Stimulated activated naive CD8-positive, alpha-beta T cell treated with anti-CD3 and anti-CD28 coated beads, Interleukin-15, Interleukin-2, amounts not matched to agents 100 U/mL and 50 U/mL, for 24 hours (primary cell): Measurements from ENCODE around the gene CEP135.

Experiments
- ATAC-seq: fragments of 150-1000 bp; cut with Tn5 transposase; one replicate; pipeline ENCODE4 v1.10.0; 2021
- DNase-seq: peaks from one replicate; pipeline ENCODE4 v3.0.0; 2021

Gene CEP135

GRCh38 chr4:56007154-56007553, 58.4 kb downstream of the CEP135 start:
- ATAC-seq (no peak), DNase-seq (no peak)

GRCh38 chr4:56008206-56008605, 59.5 kb downstream of the CEP135 start:
- ATAC-seq (no peak), DNase-seq (no peak)

- ATAC-seq (no peak), DNase-seq (no peak)
Observed at GRCh38 chr4:56026596-56026995, 77.9 kb downstream of the CEP135 start.

GRCh38 chr4:56028165-56028564, 79.4 kb downstream of the CEP135 start:
- DNase-seq (no peak), ATAC-seq (no peak)

- DNase-seq (no peak), ATAC-seq (no peak)
Observed at GRCh38 chr4:56038487-56039162, 89.9 kb downstream of the CEP135 start.

- DNase-seq, result no peak
- ATAC-seq, result no peak
Observed at GRCh38 chr4:56040842-56041241, 92.1 kb downstream of the CEP135 start.

- ATAC-seq (no peak), DNase-seq (no peak)
Observed at GRCh38 chr4:56042225-56042624, 93.5 kb downstream of the CEP135 start.

GRCh38 chr4:56048383-56048701, 99.6 kb downstream of the CEP135 start:
- ATAC-seq, result no peak
- no peak for DNase-seq

GRCh38 chr4:56048702-56049431, 100.1 kb downstream of the CEP135 start:
- peak; percentile 71 for DNase-seq
- ATAC-seq, result peak; percentile 94

GRCh38 chr4:56050625-56051024, 101.9 kb downstream of the CEP135 start:
- no peak for DNase-seq
- ATAC-seq, result no peak

- DNase-seq, result no peak
- no peak for ATAC-seq
Observed at GRCh38 chr4:56051029-56051709, 102.4 kb downstream of the CEP135 start.

- DNase-seq, result no peak
Observed at GRCh38 chr4:56051710-56052075, 102.9 kb downstream of the CEP135 start.

GRCh38 chr4:56052481-56052880, 103.7 kb downstream of the CEP135 start:
- DNase-seq (no peak), ATAC-seq (no peak)

More at GRCh38 chr4:56051710-56052075, 102.9 kb downstream of the CEP135 start:
- no peak for ATAC-seq

GRCh38 chr4:56052966-56053365, 104.2 kb downstream of the CEP135 start:
- DNase-seq, result no peak
- no peak for ATAC-seq

GRCh38 chr4:56055027-56055977, 106.6 kb downstream of the CEP135 start:
- ATAC-seq (no peak), DNase-seq (no peak)

- DNase-seq, result no peak
- no peak for ATAC-seq
Observed at GRCh38 chr4:56055991-56056390, 107.2 kb downstream of the CEP135 start.

- no peak for DNase-seq
- no peak for ATAC-seq
Observed at GRCh38 chr4:56058555-56058954, 109.8 kb downstream of the CEP135 start.

GRCh38 chr4:56060036-56060435, 111.3 kb downstream of the CEP135 start:
- ATAC-seq (no peak), DNase-seq (no peak)

- no peak for ATAC-seq
Observed at GRCh38 chr4:56062106-56062505, 113.4 kb downstream of the CEP135 start.

GRCh38 chr4:56062526-56063145, 113.9 kb downstream of the CEP135 start:
- DNase-seq (no peak), ATAC-seq (no peak)

More at GRCh38 chr4:56062106-56062505, 113.4 kb downstream of the CEP135 start:
- no peak for DNase-seq

- ATAC-seq (no peak), DNase-seq (no peak)
Observed at GRCh38 chr4:56066493-56066892, 117.7 kb downstream of the CEP135 start.

- DNase-seq (no peak), ATAC-seq (no peak)
Observed at GRCh38 chr4:56067826-56068225, 119.1 kb downstream of the CEP135 start.
